SK-MEL-5 (cell line): ENCODE measurements around the gene PTHLH. TPM values are rescaled to one million over a fixed set of nuclear protein-coding genes. Genes with fewer than 3 reads are reported as not detected.
A peak's percentile ranks its signal among the peaks of the same experiment; 100 is the strongest.

Experiments used
- DNase-seq: peaks from one replicate; pipeline ENCODE4 v3.0.0-alpha.2; 2016; ENCODE audit warnings: low read depth, low spot score
- in situ Hi-C: cut with HindIII; loops from 2 replicates; pipeline ENCODE4 v1.10.0; 2016; ENCODE audit warnings: low sequenced_read_pairs, high pct_unique_total_duplicates, low pct_unique_long_range_greater_than_20kb
- total RNA-seq: library from RNA; depleted of rRNA; stranded (reverse); fragments of >200 nt; shearing (Covaris generic); gene quantifications from 2 replicates; pipeline ENCODE4 v1.2.3, GENCODE V29; 2014

Gene PTHLH
- total RNA-seq, 1 experiment from 2014 or later = 0.16 TPM

DNA sequence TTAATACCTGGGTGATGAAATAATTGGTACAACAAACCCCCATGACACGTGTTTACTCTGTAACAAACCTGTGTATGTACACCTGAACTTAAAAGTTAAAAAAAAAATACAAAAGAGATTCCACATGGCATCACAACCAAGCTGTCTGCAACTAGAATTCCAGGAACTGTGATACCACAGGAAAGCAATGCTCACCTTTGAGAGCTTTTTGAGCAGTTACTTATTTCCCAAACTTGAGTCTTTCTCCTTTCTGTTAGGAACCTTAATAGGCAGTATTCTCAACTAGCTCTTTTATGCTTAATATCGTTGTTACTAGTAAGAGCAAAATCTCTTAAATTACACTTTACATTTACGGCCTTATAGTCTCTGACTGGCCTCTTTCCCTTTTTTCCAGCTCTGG, 15.2 kb downstream of the PTHLH start:
- DNase-seq = no peak
- in situ Hi-C loops = no loop called here

DNA sequence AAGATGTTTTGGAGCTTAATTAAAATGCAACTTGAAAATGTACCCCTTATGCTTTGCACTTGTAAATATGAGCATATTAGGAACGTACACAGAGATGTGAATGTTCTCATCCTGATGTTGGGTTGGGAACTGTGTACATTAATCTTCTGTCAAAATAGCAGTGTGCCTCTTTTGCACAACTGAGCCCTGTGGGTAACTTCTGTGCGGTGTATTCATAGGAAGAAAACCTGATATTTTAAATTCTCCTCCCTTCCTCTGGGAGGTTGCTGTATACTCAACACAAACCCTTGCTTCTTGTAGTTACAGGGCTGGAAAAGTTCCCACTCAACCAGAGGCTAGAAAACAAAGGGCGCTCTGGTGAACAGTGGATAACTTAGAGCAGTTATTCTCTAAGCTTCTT, 18.7 kb downstream of the PTHLH start:
- DNase-seq = no peak
- in situ Hi-C loops = no loop called here

DNA sequence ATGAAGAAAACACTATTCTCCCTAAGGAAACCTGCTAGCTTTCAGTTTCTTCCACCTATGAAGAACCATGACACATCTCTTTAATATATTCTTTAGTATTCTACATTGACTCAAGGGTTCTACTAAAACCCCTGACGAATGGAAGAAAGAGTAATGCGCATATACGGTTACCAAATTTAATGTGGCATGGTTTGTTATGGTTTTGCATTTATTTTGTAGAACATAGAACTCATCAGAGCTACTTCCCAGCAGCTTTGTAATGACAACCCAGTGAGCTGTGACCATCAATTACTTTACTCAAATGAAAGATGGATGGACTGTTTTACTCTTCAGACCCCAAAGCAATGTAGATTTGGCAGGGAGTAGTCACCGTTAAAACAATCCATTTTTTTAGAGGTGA, 19.2 kb downstream of the PTHLH start:
- DNase-seq = no peak

DNA sequence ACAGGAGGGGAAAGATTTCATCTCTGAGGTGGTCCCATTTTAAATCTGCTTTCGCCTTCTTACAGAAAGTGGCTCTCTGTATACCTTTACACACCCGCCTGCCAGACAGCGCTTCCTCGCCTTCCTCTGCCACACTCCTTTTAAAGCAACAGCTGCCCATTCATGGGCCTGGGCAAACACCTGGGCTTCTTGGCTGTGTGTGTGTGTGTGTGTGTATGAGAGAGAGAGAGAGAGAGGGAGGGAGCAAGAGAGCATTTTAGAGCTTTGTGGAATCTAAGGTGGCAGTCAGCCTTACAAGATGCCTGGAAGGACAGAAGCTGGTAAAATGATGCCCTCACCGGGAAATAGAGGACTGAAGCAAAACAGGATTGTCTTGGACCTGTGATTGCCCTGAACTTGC, 20.0 kb downstream of the PTHLH start:
- no peak for DNase-seq
- in situ Hi-C loops = no loop called here

More for the DNA sequence above, 19.2 kb downstream of the PTHLH start:
- in situ Hi-C loops = no loop called here

DNA sequence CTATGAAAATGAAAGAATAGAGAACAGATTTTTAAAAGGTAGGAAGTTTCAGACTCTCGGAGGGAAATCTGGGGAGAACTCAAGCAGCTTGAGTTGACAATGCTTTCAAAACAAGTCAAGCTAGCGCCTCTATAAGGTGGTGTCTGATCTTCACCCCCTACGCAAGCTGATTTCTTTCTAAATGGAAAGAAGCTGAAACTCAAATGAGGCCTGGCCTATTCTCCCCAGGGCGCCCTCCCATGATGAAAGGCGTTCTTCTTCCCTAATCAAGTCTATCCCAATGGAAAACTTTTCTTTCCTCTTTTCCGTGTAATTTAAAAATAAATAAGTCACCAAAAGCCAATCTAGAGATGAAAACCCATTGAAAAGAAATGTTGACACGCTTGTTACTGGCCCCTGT, 20.6 kb downstream of the PTHLH start:
- in situ Hi-C loops = no loop called here
- no peak for DNase-seq

DNA sequence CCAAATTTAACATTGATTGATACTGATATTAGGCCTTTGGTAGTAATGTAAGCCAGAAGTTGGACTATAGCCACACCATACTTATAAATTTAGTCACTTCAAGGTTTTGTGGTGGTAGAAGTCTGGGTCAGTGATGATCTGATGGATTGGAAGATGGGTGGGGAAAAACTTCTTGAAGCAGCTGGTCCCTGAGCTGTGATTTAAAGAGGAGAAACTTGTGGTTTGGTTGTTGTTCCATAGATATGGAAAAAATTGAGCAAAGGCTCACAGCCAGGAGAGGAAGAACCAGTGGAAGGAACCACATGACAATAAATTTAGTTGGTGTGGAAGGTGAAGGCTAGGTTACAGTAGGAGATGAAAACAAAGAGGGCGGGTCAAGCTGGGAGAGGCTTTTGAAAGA, 26.1 kb downstream of the PTHLH start:
- no peak for DNase-seq
- in situ Hi-C loops = no loop called here

DNA sequence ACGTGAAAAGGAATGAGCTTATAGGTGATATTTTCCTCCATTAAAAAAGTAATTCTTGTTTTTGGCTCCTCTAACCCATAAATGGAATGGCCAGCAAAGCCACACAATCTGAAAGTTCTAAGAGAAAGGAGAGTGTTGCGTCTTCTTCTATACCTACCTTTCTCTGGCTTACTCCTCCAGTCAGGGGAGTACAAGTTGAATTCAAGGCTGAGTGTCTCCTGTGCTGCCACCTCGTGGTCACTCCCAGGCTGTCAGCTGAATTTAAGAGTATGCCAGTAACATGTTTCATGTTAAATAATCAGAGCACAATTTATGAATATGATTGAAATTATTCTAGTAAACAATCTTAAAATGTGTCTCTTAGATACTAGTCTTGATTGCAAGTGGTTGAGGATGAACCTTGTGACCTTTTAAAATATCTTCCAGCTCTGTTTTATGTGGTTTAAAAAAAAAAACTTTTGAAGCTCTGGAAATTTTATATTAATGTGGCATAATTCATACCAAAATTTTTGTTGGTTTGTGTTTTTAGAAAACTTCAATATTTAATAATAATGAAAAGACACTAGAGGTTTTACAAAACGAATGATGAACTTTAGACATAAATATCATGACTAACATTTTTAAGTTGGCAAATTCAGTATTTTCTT, 31.7 kb downstream of the PTHLH start:
- in situ Hi-C loops = no loop called here
- DNase-seq = peak; percentile 88

DNA sequence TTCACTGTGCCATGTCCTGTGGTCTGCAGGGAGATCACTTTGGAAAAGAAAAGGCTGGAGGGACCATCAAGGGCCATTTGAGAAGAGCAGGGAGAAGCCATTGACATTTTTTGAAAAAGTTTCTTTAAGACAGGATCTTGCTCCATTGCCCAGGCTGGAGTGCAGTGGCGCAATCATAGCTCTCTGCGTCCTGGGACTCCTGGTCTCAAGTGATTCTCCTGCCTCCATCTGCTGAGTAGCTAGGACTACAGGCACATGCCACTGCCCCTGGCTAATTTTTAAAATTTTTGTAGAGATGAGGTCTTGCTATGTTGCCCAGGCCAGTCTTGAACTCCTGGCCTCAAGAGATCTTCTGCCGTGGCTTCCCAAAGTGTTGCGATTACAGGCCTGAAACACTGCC, 32.3 kb downstream of the PTHLH start:
- in situ Hi-C loops = no loop called here
- DNase-seq = no peak

DNA sequence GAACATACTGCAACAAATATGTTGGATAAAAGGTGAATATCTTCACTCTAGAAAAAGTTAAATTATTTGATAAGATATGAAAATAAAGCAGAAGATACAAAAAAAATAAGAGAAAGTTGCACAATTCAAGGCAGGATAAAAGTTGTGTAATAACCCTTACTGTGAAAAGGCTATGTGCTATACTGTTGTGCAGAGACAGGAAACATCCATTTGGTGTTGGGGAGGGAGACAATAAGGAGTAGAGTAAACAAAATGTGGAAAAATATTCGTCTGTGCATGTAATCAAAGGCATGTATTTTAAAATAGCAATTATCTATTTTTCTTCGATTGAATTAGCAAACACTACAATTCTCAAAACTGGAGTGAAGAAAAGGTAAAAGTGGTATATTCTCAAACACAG, 34.8 kb downstream of the PTHLH start:
- no peak for DNase-seq
- in situ Hi-C loops = no loop called here

DNA sequence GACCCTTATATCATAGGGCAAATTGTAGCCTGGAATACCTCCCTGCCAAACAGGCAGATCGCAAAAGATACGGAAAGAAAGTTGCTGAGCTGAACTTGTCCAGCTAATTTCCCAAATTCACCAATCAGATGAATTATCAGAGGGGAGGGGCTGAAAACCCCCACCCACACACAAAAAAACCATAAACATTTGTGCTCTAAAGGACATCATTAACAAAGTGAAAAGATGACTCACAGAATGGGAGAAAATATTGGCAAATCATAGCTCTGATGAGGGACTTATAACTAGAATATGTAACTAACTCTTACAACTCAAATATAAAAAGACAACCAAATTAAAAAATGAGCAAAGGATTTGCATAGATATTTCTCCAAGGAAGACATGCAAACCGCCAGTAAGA, 36.3 kb downstream of the PTHLH start:
- in situ Hi-C loops = no loop called here
- no peak for DNase-seq

DNA sequence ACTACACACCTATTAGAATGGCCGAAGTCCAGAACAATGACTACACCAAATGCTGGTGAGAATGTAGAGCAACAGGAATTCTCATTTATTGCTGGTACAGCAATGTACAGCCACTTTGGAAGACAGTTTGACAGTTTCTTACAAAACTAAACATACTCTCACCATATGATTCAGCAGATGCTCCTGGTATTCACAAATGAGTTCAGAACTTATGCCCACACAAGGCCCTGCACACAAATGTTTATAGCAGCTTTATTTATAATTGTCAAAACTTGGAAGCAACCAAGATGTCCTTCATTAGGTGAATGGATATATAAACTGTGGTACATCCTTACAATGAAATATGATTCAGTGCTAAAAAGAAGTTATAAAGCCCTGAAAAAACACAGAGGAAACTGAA, 38.3 kb downstream of the PTHLH start:
- in situ Hi-C loops = no loop called here
- no peak for DNase-seq

DNA sequence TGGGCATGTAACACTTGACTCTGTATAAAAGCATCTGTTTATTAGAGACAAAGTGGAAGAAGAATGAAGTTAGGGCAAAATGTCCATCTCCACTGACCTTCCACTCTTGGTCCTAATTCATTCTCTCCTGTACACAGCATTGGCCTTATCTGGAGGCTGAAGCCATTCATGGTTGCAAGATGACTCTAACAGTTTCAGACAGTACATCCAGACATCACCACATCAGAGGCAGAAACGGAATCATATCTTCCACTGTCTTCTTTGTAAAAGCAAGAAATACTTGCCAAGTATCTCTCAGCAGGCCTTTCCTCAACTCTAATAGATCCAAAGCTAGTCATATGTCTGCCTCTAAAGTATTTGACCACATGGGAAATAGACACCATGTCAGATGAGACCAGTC, 41.1 kb downstream of the PTHLH start:
- DNase-seq = no peak
- in situ Hi-C loops = no loop called here

DNA sequence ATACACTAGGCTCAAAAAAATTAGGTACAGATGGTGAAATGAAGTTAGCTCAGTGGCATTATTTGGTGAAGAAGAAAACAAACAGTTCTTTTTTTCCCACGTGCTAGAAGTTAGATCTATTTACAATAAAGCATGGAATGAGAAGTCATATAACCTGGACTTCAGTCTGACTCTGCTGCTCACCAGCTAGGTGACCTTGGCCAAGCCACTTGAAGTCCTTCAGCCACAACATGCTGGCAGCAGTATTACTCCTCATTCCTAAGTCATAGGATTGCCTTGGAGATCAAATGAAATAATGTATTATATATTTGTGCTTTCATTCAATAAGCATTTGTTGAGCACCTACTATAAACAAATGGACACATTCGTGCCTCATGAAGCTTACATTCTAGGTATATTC, 45.2 kb downstream of the PTHLH start:
- in situ Hi-C loops = no loop called here
- no peak for DNase-seq

DNA sequence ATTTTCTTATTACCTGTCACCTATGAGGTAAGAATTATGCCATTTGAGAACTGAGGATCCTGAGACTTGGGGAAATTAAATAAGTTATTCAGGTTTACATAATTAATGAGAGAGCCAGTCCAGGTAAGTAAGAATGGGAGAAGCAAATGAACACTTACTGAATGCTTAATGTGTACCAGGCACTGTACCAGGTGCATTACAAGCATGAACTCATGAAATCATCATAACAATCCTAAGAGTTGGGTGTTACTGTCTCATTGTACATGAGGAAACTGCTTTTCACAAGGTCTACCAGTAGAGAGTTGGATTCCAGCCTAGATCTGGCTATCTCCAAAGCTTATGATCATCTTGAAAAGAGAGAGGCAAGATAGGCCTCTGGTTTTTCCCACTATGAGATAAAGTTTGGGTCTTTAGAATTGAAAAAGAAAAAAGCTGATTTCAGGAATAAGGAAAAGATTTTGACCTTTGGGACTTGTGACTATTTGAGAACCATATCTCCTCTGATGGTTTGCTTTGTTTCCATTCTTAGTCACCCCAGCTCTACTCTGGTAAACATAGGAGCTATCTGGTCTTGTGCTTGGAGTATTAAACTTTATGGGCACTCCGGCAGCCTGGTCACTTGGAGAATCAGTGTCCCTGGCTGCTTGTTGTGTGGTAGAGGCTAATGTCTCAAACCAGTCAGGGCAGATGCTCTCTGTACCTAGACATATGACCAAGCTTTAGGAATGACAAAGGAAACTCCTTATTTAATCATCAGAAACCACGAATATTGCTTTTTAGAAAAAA, 48.0 kb downstream of the PTHLH start:
- DNase-seq = no peak
- in situ Hi-C loops = no loop called here

DNA sequence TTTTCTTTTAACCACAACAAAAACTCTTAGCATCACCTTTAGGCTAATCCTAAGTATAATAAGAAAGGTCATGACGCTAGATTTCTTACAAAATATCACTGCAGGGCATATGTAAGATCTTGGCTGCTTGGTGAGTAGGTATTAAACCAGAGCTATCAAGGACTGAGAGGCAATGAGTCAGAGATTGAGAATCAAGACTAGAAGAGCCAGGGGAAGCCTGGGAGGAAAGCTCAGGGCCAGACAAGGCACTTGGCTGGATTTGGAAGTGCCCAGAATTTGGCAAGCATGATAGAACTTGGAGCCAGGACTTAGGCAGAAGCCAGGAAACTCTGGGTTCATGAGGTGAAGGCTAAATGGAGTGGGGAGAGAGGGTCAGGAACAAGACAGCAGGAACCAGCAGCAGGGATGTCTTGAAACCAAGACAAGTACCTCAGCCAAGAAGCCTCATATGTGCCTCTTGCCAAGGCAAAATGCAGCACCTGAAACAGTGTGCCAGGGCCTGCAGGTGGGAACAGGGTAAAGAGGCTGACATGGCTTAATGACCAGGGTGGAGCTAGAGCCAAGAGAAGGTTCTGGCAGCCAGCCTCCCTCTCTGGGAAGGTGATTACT, 49.9 kb downstream of the PTHLH start:
- in situ Hi-C loops = no loop called here
- no peak for DNase-seq

DNA sequence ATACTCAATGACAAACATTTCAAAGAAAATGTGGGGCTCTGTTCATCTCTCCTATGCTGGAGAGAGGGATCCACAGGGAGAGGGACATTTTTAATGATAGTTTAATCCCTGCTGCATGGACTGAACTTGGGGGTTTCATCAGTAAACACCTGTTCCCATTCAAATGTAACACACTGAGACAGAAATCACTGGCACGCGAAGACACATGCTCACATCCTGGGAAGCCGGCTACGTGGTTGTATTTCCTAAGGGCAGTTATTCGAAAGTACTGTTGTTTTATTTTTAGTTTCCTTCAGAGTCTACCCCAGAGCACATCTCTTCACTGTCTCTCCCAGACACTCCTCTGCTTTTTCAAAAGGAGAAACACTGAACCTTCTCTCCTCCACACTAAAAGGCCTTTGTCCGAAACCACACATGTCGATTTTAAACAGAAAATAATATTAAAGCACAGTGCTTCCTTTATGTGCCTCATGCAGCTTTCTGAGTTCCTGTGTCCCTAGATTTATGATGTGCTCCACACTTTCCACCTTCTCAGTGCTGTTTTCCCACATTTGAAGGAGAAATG, 52.8 kb downstream of the PTHLH start:
- in situ Hi-C loops = no loop called here
- DNase-seq = peak; percentile 88

DNA sequence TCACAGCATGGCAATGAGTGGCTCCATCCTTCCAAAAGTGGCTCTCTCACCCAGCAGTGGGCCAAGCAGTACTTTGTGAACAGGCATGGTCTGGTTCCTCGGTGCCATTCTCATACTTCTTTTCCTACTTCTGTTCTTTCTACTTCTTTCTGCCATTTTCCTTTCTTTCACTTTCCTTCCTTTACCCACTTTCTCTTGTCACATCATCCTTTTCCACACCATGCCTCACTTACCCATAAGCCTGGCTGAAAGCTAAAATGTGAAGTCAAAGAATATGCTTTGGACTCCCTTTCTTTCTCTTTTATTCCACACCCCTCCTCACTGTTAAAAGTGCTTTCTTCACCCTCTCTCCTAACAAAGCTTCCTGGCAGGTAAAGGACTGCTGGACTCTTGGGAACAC, 57.0 kb downstream of the PTHLH start:
- in situ Hi-C loops = no loop called here
- DNase-seq = no peak

DNA sequence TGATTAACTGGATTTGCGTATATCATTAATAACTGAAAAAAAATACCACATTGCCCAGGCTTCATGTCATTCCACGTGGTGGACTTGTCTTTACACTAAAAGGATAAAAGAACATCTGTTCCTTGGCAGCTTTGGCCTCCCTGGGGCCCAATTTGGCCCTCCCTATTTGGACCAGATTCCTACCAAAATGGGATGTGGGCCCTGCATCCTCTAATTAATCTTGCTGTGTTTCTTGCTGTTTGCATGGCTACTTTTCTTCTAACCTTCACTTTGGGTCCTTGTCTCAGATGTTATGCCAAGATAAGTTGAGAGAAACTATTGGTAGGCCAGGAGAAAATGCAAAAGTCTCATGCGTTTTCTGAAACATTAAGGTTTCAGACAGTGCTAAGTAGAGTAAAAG, 57.5 kb downstream of the PTHLH start:
- DNase-seq = no peak
- in situ Hi-C loops = no loop called here
